Progenitor cell of endocrine pancreas (in vitro differentiated cells): ENCODE data around the gene FAM50B. TPM values are rescaled to one million over a fixed set of nuclear protein-coding genes. Genes with fewer than 3 reads are reported as not detected.

Experiments
- DNase-seq: peaks from one replicate; pipeline ENCODE4 v3.0.0; 2021; ENCODE audit warnings: low spot score; ENCODE audit not compliant: unreplicated experiment
- H3K27ac Mint-ChIP-seq: 2 replicates; pipeline ENCODE4 v1.8.0; 2021; ENCODE audit warnings: mild to moderate bottlenecking, moderate library complexity, mixed read lengths
- H3K27me3 Mint-ChIP-seq: 2 replicates; pipeline ENCODE4 v1.8.0; 2021; ENCODE audit warnings: mixed read lengths
- H3K36me3 Mint-ChIP-seq: 2 replicates; pipeline ENCODE4 v1.8.0; 2022; ENCODE audit warnings: mixed read lengths; ENCODE audit not compliant: insufficient read depth
- H3K4me1 Mint-ChIP-seq: 2 replicates; pipeline ENCODE4 v1.8.0; 2021; ENCODE audit warnings: low read depth, mixed read lengths
- H3K4me3 Mint-ChIP-seq: 2 replicates; pipeline ENCODE4 v1.8.0; 2021; ENCODE audit warnings: low read depth, mild to moderate bottlenecking, moderate library complexity, mixed read lengths
- H3K9me3 Mint-ChIP-seq: 2 replicates; pipeline ENCODE4 v1.8.0; 2021; ENCODE audit warnings: low read depth, mixed read lengths
- CTCF ChIP-seq: fragments of 200-600 bp; sonication (generic); IDR thresholded peaks from one replicate; pipeline ENCODE4 v1.5.0; 2021; ENCODE audit warnings: antibody characterized with exemption, mild to moderate bottlenecking; ENCODE audit not compliant: unreplicated experiment
- total RNA-seq: library from RNA; stranded (reverse); gene quantifications from 2 replicates; pipeline ENCODE4 v1.2.1, GENCODE V29; 2021

FAM50B gene
- total RNA-seq, 1 donor from 2014 or later = 2.8 TPM

- H3K27me3 Mint-ChIP-seq = no peaks in the 10 kb centered on the region
- no peaks in the 10 kb centered on the region for H3K4me1 Mint-ChIP-seq
Measured at GRCh38 chr6:3813150-3813780, 35.9 kb upstream of the FAM50B start.

GRCh38 chr6:3813918-3814317 is 35.3 kb upstream of the FAM50B start:
- Mint-ChIP-seq H3K27ac (no peak overlapping the region), H3K4me1 (no peaks in the 10 kb centered on the region), H3K27me3 (no peaks in the 10 kb centered on the region), H3K4me3 (no peak overlapping the region), H3K9me3 (no peaks in the 10 kb centered on the region), H3K36me3 (no peaks in the 10 kb centered on the region)
- no peak for DNase-seq
- no peak for TF ChIP-seq CTCF

More at GRCh38 chr6:3813150-3813780, 35.9 kb upstream of the FAM50B start:
- H3K36me3 Mint-ChIP-seq = no peaks in the 10 kb centered on the region
- DNase-seq = no peak
- H3K27ac Mint-ChIP-seq = no peak overlapping the region
- no peak overlapping the region for H3K4me3 Mint-ChIP-seq
- no peaks in the 10 kb centered on the region for H3K9me3 Mint-ChIP-seq
- no peak for TF ChIP-seq CTCF

DNA sequence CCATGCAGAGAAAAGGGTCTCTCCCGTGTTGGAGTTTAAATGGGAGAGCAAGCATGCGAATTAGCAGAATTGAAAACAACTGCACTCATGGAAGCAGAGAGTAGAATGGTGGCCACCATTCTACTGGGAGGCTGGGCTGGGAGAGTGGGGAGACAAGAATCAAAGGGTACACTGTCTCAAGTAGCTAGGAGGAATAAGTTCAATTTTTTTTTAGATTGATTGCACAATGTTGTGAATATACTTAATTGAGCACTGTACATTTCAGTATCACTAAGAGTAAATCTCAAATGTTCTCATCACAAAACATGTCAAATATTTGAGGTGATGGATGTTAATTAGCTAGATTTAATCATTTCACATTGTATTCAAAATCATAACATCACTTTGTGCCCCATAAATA is 34.6 kb upstream of the FAM50B start:
- TF ChIP-seq CTCF = no peak
- H3K27ac Mint-ChIP-seq = no peak overlapping the region
- no peaks in the 10 kb centered on the region for H3K36me3 Mint-ChIP-seq
- no peaks in the 10 kb centered on the region for H3K4me1 Mint-ChIP-seq
- no peaks in the 10 kb centered on the region for H3K27me3 Mint-ChIP-seq
- no peaks in the 10 kb centered on the region for H3K9me3 Mint-ChIP-seq
- no peak for DNase-seq
- no peak overlapping the region for H3K4me3 Mint-ChIP-seq

DNA sequence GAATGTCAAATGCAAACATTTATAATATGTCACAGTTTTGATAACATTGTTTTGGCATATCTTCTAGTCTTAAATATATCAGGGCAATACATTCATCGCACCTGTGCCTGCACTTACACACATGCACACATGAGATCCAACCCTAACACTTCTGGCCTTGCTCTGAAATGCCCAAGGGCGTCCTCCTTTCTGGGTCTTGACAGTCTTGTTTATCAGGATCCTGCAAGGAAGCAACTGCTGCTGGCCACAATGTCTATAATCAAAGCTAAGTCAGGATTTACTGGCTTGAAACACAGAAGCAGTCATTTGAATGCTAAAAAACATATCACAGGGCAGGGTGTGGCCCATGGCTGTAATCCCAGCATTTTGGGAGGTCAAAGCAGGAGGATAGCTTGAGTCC is 32.9 kb upstream of the FAM50B start:
- H3K9me3 Mint-ChIP-seq = no peaks in the 10 kb centered on the region
- H3K27me3 Mint-ChIP-seq = peaks cover 2% of the 10 kb centered on the region
- no peaks in the 10 kb centered on the region for H3K36me3 Mint-ChIP-seq
- no peak for TF ChIP-seq CTCF
- H3K27ac Mint-ChIP-seq = no peak overlapping the region
- no peak overlapping the region for H3K4me3 Mint-ChIP-seq
- no peak for DNase-seq
- H3K4me1 Mint-ChIP-seq = no peaks in the 10 kb centered on the region

DNA sequence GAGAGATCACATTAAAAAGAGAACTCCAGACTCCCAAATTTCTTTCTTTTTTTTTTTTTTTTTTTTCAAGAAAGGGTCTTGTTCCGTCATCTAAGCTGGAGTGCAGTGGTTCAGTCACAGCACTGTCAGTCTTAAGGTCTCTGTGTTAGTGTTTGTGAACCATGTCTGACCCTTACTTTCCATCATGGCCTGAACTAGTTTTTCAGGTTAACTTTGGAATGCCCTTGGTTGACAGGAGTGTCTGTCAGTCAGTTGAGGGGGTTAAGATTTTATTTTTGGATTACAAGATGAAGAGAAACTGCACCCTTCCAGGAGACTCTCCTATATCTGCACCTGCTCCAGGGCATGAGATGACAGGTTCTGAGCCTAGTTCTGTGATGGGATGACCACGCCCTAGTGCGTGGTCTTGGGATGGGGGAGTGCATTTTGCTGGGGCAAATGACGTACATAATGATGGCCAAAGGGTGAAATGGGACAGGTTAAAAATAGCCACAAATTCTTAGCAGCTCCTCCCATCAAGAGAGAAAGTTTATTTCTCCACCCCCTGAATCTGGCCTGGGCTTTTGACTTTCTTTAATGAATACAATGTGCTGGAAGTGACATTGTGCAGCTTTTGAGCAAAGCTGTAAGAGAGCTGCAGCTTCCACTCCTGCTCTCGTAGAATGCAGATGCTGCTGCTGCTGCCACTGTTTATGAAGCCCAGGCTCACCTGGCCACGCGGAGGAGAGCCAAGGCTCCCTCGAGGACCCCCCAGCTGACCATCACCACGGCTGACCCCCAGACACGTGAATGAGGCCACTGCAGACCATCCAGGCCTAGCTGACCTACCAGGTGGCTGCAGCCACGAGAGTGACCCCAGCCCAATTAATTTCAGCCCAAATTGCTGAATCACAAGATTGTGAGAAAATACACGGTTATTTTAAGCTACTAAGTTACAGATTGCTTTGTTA is 29.7 kb upstream of the FAM50B start:
- H3K9me3 Mint-ChIP-seq = no peaks in the 10 kb centered on the region
- DNase-seq = no peak
- H3K4me1 Mint-ChIP-seq = peaks cover 8% of the 10 kb centered on the region
- peaks cover 3% of the 10 kb centered on the region for H3K27me3 Mint-ChIP-seq
- H3K27ac Mint-ChIP-seq = no peak overlapping the region
- H3K36me3 Mint-ChIP-seq = no peaks in the 10 kb centered on the region
- no peak for TF ChIP-seq CTCF
- no peak overlapping the region for H3K4me3 Mint-ChIP-seq
